Trophoblast cell (in vitro differentiated cells and primary cell): Measurements from ENCODE around the gene CROCC2.

ENCODE experiments used
- DNase-seq, 2 donors: peaks; one replicate each; pipeline ENCODE4 v3.0.0-alpha.2; 2016
- H2AFZ ChIP-seq: 2 replicates; pipeline ENCODE4 v1.6.1; 2013; ENCODE audit warnings: low read length, moderate library complexity, mild to moderate bottlenecking; ENCODE audit not compliant: insufficient read depth, poor library complexity
- H2AK5ac ChIP-seq: 2 replicates; pipeline ENCODE4 v1.6.1; 2013; ENCODE audit warnings: mild to moderate bottlenecking, low read length
- H2BK120ac ChIP-seq: 2 replicates; pipeline ENCODE4 v1.6.1; 2013; ENCODE audit warnings: low read length, mild to moderate bottlenecking, moderate library complexity; ENCODE audit not compliant: insufficient read depth, poor library complexity
- H2BK12ac ChIP-seq: 2 replicates; pipeline ENCODE4 v1.6.1; 2013; ENCODE audit warnings: mild to moderate bottlenecking, low read length, moderate library complexity
- H2BK5ac ChIP-seq: 2 replicates; pipeline ENCODE4 v1.6.1; 2013; ENCODE audit warnings: low read length, low read depth, moderate library complexity, mild to moderate bottlenecking; ENCODE audit not compliant: poor library complexity
- H3K14ac ChIP-seq: 2 replicates; pipeline ENCODE4 v1.6.1; 2013; ENCODE audit warnings: mild to moderate bottlenecking, low read length
- H3K18ac ChIP-seq: 2 replicates; pipeline ENCODE4 v1.6.1; 2013; ENCODE audit warnings: mild to moderate bottlenecking, low read length
- H3K23ac ChIP-seq: 2 replicates; pipeline ENCODE4 v1.6.1; 2013; ENCODE audit warnings: low read length
- H3K27ac ChIP-seq: 2 replicates; pipeline ENCODE4 v1.5.1; 2013; ENCODE audit warnings: low read depth, mild to moderate bottlenecking, inconsistent platforms, low read length, moderate library complexity
- H3K27me3 ChIP-seq: 2 replicates; pipeline ENCODE4 v1.6.1; 2013; ENCODE audit warnings: inconsistent platforms, mild to moderate bottlenecking, low read length, moderate library complexity; ENCODE audit not compliant: insufficient read depth
- H3K36me3 ChIP-seq, 2 experiments: 1 replicate in 1 of 2; 2 replicates in 1 of 2; pipeline ENCODE4 v1.6.1; 2013; ENCODE audit warnings: low read length in 2 of 2, mild to moderate bottlenecking in 2 of 2, moderate library complexity in 1 of 2; ENCODE audit not compliant: insufficient read depth in 2 of 2, control insufficient read depth in 1 of 2
- H3K4ac ChIP-seq: 2 replicates; pipeline ENCODE4 v1.6.1; 2013; ENCODE audit warnings: low read depth, mild to moderate bottlenecking, low read length, moderate library complexity
- H3K4me1 ChIP-seq, 2 experiments: 1 replicate in 1 of 2; 2 replicates in 1 of 2; pipeline ENCODE4 v1.6.1; 2013; ENCODE audit warnings: low read length in 2 of 2, mild to moderate bottlenecking in 2 of 2, moderate library complexity in 1 of 2; ENCODE audit not compliant: insufficient read depth in 2 of 2, control insufficient read depth in 1 of 2
- H3K4me2 ChIP-seq: 2 replicates; pipeline ENCODE4 v1.6.1; 2013; ENCODE audit warnings: inconsistent platforms, mild to moderate bottlenecking, low read length, moderate library complexity
- H3K4me3 ChIP-seq: 2 replicates; pipeline ENCODE4 v1.5.1; 2013; ENCODE audit warnings: mild to moderate bottlenecking, low read depth, low read length, inconsistent platforms
- H3K79me1 ChIP-seq: one replicate; pipeline ENCODE4 v1.6.1; 2013; ENCODE audit warnings: low read length
- H3K79me2 ChIP-seq: 2 replicates; pipeline ENCODE4 v1.6.1; 2013; ENCODE audit warnings: low read length, mild to moderate bottlenecking; ENCODE audit not compliant: control insufficient read depth, insufficient read depth, poor library complexity
- H3K9ac ChIP-seq: 2 replicates; pipeline ENCODE4 v1.6.1; 2013; ENCODE audit warnings: mild to moderate bottlenecking, low read length
- H3K9me3 ChIP-seq: 2 replicates; pipeline ENCODE4 v1.6.1; 2013; ENCODE audit warnings: low read depth, mild to moderate bottlenecking, control low read depth, inconsistent platforms, low read length; ENCODE audit not compliant: insufficient read depth
- H4K12ac ChIP-seq: 2 replicates; pipeline ENCODE4 v1.6.1; 2013; ENCODE audit warnings: low read depth, mild to moderate bottlenecking, low read length, moderate library complexity
- H4K8ac ChIP-seq: 2 replicates; pipeline ENCODE4 v1.6.1; 2013; ENCODE audit warnings: low read depth, mild to moderate bottlenecking, low read length, moderate library complexity
- H4K91ac ChIP-seq: one replicate; pipeline ENCODE4 v1.6.1; 2013; ENCODE audit warnings: low read depth, mild to moderate bottlenecking, low read length, moderate library complexity
- WGBS: extraction: QIAGEN DNeasy Blood & Tissue Kit; methylation state at CpG from one replicate; pipeline ENCODE4 v1.1.7; 2013; ENCODE audit warnings: missing lambda C conversion rate; ENCODE audit not compliant: insufficient read length, insufficient coverage; ENCODE audit errors: extremely low coverage; 5-methylcytosine and 5-hydroxymethylcytosine counted together

Gene CROCC2

GRCh38 chr2:240909216-240909974, 3.3 kb downstream of the CROCC2 start:
- Histone ChIP-seq H3K14ac (no peak overlapping the region), H2BK5ac (no peak overlapping the region), H3K4me1 (peaks cover 0 to 5% of the 10 kb centered on the region in 2 experiments), H3K4me2 (no peak overlapping the region), H2AFZ (no peak overlapping the region), H3K27me3 (peaks cover 4% of the 10 kb centered on the region), H3K27ac (no peak overlapping the region), H2BK120ac (no peak overlapping the region), H3K79me1 (no peaks in the 10 kb centered on the region), H4K12ac (no peak overlapping the region), H3K9me3 (peaks cover 3% of the 10 kb centered on the region), H3K79me2 (no peaks in the 10 kb centered on the region), H3K4me3 (no peak overlapping the region), H2BK12ac (no peak overlapping the region), H4K91ac (no peak overlapping the region), H3K18ac (no peak overlapping the region), H3K9ac (no peak overlapping the region), H3K23ac (no peak overlapping the region), H2AK5ac (no peak overlapping the region), H3K4ac (no peak overlapping the region), H3K36me3 (no peaks in the 10 kb centered on the region), H4K8ac (no peak overlapping the region)
- DNase-seq, result no peak
- no CpG with 5 or more reads among the region's 17 CpGs for WGBS

- H3K23ac ChIP-seq, result no peak overlapping the region
- H2BK120ac ChIP-seq, result no peak overlapping the region
- peaks cover 0 to 5% of the 10 kb centered on the region in 2 experiments for H3K4me1 ChIP-seq
- H3K4me2 ChIP-seq, result no peak overlapping the region
- H4K8ac ChIP-seq, result no peak overlapping the region
- no peak overlapping the region for H4K12ac ChIP-seq
- no peak overlapping the region for H2AK5ac ChIP-seq
- no peaks in the 10 kb centered on the region for H3K79me1 ChIP-seq
- no peak overlapping the region for H2BK12ac ChIP-seq
- no peak overlapping the region for H3K27ac ChIP-seq
- H3K4me3 ChIP-seq, result no peak overlapping the region
- no CpG with 5 or more reads among the region's 20 CpGs for WGBS
- H3K36me3 ChIP-seq, result no peaks in the 10 kb centered on the region
- H2AFZ ChIP-seq, result no peak overlapping the region
- peak; percentile 55 to 59 for DNase-seq
- no peak overlapping the region for H4K91ac ChIP-seq
- H3K9me3 ChIP-seq, result no peaks in the 10 kb centered on the region
- H3K18ac ChIP-seq, result no peak overlapping the region
- H3K27me3 ChIP-seq, result peaks cover 14% of the 10 kb centered on the region
- H3K79me2 ChIP-seq, result no peaks in the 10 kb centered on the region
- H3K4ac ChIP-seq, result no peak overlapping the region
- no peak overlapping the region for H2BK5ac ChIP-seq
- H3K9ac ChIP-seq, result no peak overlapping the region
- no peak overlapping the region for H3K14ac ChIP-seq
These were observed 5.6 kb downstream of the CROCC2 start for GRCh38 chr2:240911641-240912265.

GRCh38 chr2:240912878-240913809, 7.0 kb downstream of the CROCC2 start:
- no peaks in the 10 kb centered on the region for H3K9me3 ChIP-seq
- WGBS, result no CpG with 5 or more reads among the region's 21 CpGs

GRCh38 chr2:240913810-240914644, 7.9 kb downstream of the CROCC2 start:
- Histone ChIP-seq H3K14ac (no peak overlapping the region), H3K4me1 (peaks cover 0 to 5% of the 10 kb centered on the region in 2 experiments), H3K79me2 (no peaks in the 10 kb centered on the region), H3K4me2 (no peak overlapping the region), H3K9ac (no peak overlapping the region), H3K4ac (no peak overlapping the region), H3K9me3 (no peaks in the 10 kb centered on the region), H3K23ac (no peak overlapping the region), H4K8ac (no peak overlapping the region), H3K79me1 (no peaks in the 10 kb centered on the region), H2BK5ac (no peak overlapping the region), H4K12ac (no peak overlapping the region), H2BK12ac (no peak overlapping the region), H2BK120ac (no peak overlapping the region), H3K27ac (no peak overlapping the region), H3K27me3 (peaks cover 16% of the 10 kb centered on the region), H3K18ac (no peak overlapping the region), H2AFZ (no peak overlapping the region), H3K4me3 (no peak overlapping the region), H2AK5ac (no peak overlapping the region), H4K91ac (no peak overlapping the region), H3K36me3 (no peaks in the 10 kb centered on the region)
- peak; percentile 8 to 43 for DNase-seq
- WGBS, result no CpG with 5 or more reads among the region's 36 CpGs

More at GRCh38 chr2:240912878-240913809, 7.0 kb downstream of the CROCC2 start:
- Histone ChIP-seq H3K4ac (no peak overlapping the region), H3K4me3 (no peak overlapping the region), H4K91ac (no peak overlapping the region), H3K27me3 (peaks cover 16% of the 10 kb centered on the region), H3K79me2 (no peaks in the 10 kb centered on the region), H3K79me1 (no peaks in the 10 kb centered on the region), H4K12ac (no peak overlapping the region), H3K14ac (no peak overlapping the region), H3K9ac (peak overlapping the region; percentile 20), H3K18ac (no peak overlapping the region), H2BK12ac (no peak overlapping the region), H3K4me1 (peaks cover 0 to 5% of the 10 kb centered on the region in 2 experiments), H2BK120ac (no peak overlapping the region), H4K8ac (no peak overlapping the region), H3K23ac (no peak overlapping the region), H3K36me3 (no peaks in the 10 kb centered on the region), H3K27ac (no peak overlapping the region), H2AK5ac (no peak overlapping the region), H3K4me2 (no peak overlapping the region), H2BK5ac (no peak overlapping the region), H2AFZ (no peak overlapping the region)
- peak in 1 of 2 donors; percentile 40 for DNase-seq
